Skin of body (tissue), 2 donors: ENCODE data around the gene CXCR6. TPM values are rescaled to one million over a fixed set of nuclear protein-coding genes. Genes with fewer than 3 reads are reported as not detected.

Experiments
- DNase-seq: peaks from one replicate; lab custom pipeline; 2025; lab: John Stamatoyannopoulos, UW
- total RNA-seq: library from RNA; depleted of rRNA; stranded (reverse); fragments of >200 nt; gene quantifications from one replicate; pipeline ENCODE4 v1.2.3, GENCODE V29; 2014

The CXCR6 gene
- total RNA-seq, 1 donor from 2014 or later, result 0.39 TPM

GRCh38 chr3:45922039-45922326, 21.3 kb upstream of the CXCR6 start:
- DNase-seq, result no peak

- DNase-seq, result no peak
These were observed 20.2 kb upstream of the CXCR6 start for GRCh38 chr3:45922950-45923590.

- no peak for DNase-seq
These were observed 19.5 kb upstream of the CXCR6 start for GRCh38 chr3:45923755-45924154.

- DNase-seq, result no peak
These were observed 15.4 kb upstream of the CXCR6 start for GRCh38 chr3:45927881-45928280.

- DNase-seq, result no peak
These were observed 14.1 kb upstream of the CXCR6 start for GRCh38 chr3:45929042-45929679.

GRCh38 chr3:45931496-45931895, 11.8 kb upstream of the CXCR6 start:
- DNase-seq, result no peak

- DNase-seq, result no peak
These were observed 11.2 kb upstream of the CXCR6 start for GRCh38 chr3:45932112-45932511.

- no peak for DNase-seq
These were observed 9.7 kb upstream of the CXCR6 start for GRCh38 chr3:45933591-45933990.

- no peak for DNase-seq
These were observed 7.0 kb upstream of the CXCR6 start for GRCh38 chr3:45936261-45936660.

- no peak for DNase-seq
These were observed 5.8 kb upstream of the CXCR6 start for GRCh38 chr3:45937206-45938042.

GRCh38 chr3:45938043-45938435, 5.2 kb upstream of the CXCR6 start:
- DNase-seq, result no peak

GRCh38 chr3:45938864-45939263, 4.4 kb upstream of the CXCR6 start:
- peak; percentile 71 for DNase-seq

- no peak for DNase-seq
These were observed 3.9 kb upstream of the CXCR6 start for GRCh38 chr3:45939341-45939771.

- DNase-seq, result no peak
These were observed 3.1 kb upstream of the CXCR6 start for GRCh38 chr3:45940004-45940780.

- no peak for DNase-seq
These were observed 2.4 kb upstream of the CXCR6 start for GRCh38 chr3:45940781-45941365.

GRCh38 chr3:45942051-45942825, 1.0 kb upstream of the CXCR6 start:
- DNase-seq, result no peak

GRCh38 chr3:45944830-45945620, 1.8 kb downstream of the CXCR6 start:
- DNase-seq, result no peak

- DNase-seq, result no peak
These were observed 3.0 kb downstream of the CXCR6 start for GRCh38 chr3:45946307-45946706.

GRCh38 chr3:45946875-45947274, 3.6 kb downstream of the CXCR6 start:
- DNase-seq, result no peak

- no peak for DNase-seq
These were observed 4.1 kb downstream of the CXCR6 start for GRCh38 chr3:45947361-45947760.
